ENCODE data around the gene EZR. TPM values are rescaled to one million over a fixed set of nuclear protein-coding genes. Genes with fewer than 3 reads are reported as not detected.

The EZR gene
- total RNA-seq, 1 experiment from 2014 or later: 1,402 TPM

- H3K27me3 ChIP-seq (ENCODE audit: insufficient read depth, low read length): no peaks in the 10 kb centered on the region
- no peaks in the 10 kb centered on the region for H3K9me3 ChIP-seq (ENCODE audit: control insufficient read depth in 1 of 2, insufficient read depth in 1 of 2, low read depth in 1 of 2, low read length in 2 of 2)
- CTCF ChIA-PET: interaction anchor here (1.2 kb wide), 1 partner anchor 40 kb away, joined by 4 read pairs; no protein-coding TSS in a partner anchor
- intact Hi-C loops (cut with micrococcal nuclease): no loop called here
- ATAC-seq (no peak), DNase-seq (ENCODE audit: low read depth, low spot score) (no peak)
- H2AFZ ChIP-seq (ENCODE audit: low read depth, low read length, poor library complexity, severe bottlenecking): no peak overlapping the region
- H3K4me3 ChIP-seq (replicated peaks in 1 of 2; ENCODE audit: low read depth in 1 of 2, low read length in 2 of 2): no peak overlapping the region
- H3K9ac ChIP-seq (ENCODE audit: low read length): peak overlapping the region; percentile 24
- H3K27ac ChIP-seq (ENCODE audit: low read depth, low read length): peak overlapping the region; percentile 46; the same call in 1 of the 2 replicates
- TF ChIP-seq RAD21 (IDR thresholded peaks at IDR 0.05; ENCODE audit: low read depth): no peak
- TF ChIP-seq YY1 (IDR thresholded peaks at IDR 0.05; ENCODE audit: extremely low read depth, insufficient replicate concordance, low read depth, low read length): no peak
- TF ChIP-seq ZFX (IDR thresholded peaks at IDR 0.05): no peak
- TF ChIP-seq ELF1 (IDR thresholded peaks at IDR 0.05; ENCODE audit: borderline replicate concordance, low read depth): no peak
- TF ChIP-seq POLR2AphosphoS5 (IDR thresholded peaks at IDR 0.05; ENCODE audit: low read depth, low read length): no peak
- TF ChIP-seq SRF (IDR thresholded peaks at IDR 0.05; ENCODE audit: low read depth): no peak
- no peak for TF ChIP-seq FOSL1 (IDR thresholded peaks at IDR 0.05; ENCODE audit: low read depth)
- no peak for TF ChIP-seq EGR1 (IDR thresholded peaks at IDR 0.05; ENCODE audit: low read depth)
- TF ChIP-seq JUND (IDR thresholded peaks at IDR 0.05): no peak
- no peak for TF ChIP-seq EZH2phosphoT487 (IDR thresholded peaks at IDR 0.05; ENCODE audit: borderline replicate concordance)
- TF ChIP-seq MAX (IDR thresholded peaks at IDR 0.05): no peak
- TF ChIP-seq EZH2 (IDR thresholded peaks at IDR 0.05): no peak
- TF ChIP-seq ZNF274 (IDR thresholded peaks at IDR 0.05; ENCODE audit: low read depth, low read length): no peak
- no peak for TF ChIP-seq TCF7L2 (IDR thresholded peaks at IDR 0.05; ENCODE audit: borderline replicate concordance, extremely low read depth, insufficient read depth, insufficient read length)
- no peak for TF ChIP-seq CEBPB (IDR thresholded peaks at IDR 0.05; ENCODE audit: low read depth)
- TF ChIP-seq, protein P1, sequence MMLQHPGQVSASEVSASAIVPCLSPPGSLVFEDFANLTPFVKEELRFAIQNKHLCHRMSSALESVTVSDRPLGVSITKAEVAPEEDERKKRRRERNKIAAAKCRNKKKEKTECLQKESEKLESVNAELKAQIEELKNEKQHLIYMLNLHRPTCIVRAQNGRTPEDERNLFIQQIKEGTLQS (IDR thresholded peaks at IDR 0.05): no peak
- no peak for TF ChIP-seq CTCF (IDR thresholded peaks at IDR 0.05 in 2 of 3, conservative IDR thresholded peaks at IDR 0.05 in 1 of 3; ENCODE audit: borderline replicate concordance in 1 of 3, insufficient read depth in 1 of 3, low read depth in 2 of 3, low read length in 2 of 3)
- TF ChIP-seq ZBTB33 (IDR thresholded peaks at IDR 0.05; ENCODE audit: extremely low read depth, insufficient replicate concordance, low read length): no peak
- TF ChIP-seq REST (IDR thresholded peaks at IDR 0.05; ENCODE audit: low read depth): no peak
- no peak for TF ChIP-seq POLR2A (IDR thresholded peaks at IDR 0.05; ENCODE audit: borderline replicate concordance, extremely low read depth, insufficient read depth, insufficient read length)
- RAD21 ChIA-PET (ENCODE audit: low non-redundant PET in 1 of 2, low total read pairs in 2 of 2, uncharacterized antibody in 2 of 2, unreplicated experiment in 2 of 2): interaction anchor here in 1 of 2 experiments (0.7 kb wide), 1 partner anchor 102 kb away, joined by 3 read pairs; no protein-coding TSS in a partner anchor
- peaks cover 43 to 77% of the 10 kb centered on the region in 2 experiments; a peak in 3 of 4 replicates for H3K4me1 ChIP-seq (ENCODE audit: control insufficient read depth in 1 of 2, insufficient read depth in 2 of 2, low read length in 2 of 2)
- no peaks in the 10 kb centered on the region for H4K20me1 ChIP-seq (ENCODE audit: insufficient read depth)
- peaks cover 0 to 37% of the 10 kb centered on the region in 2 experiments; a peak in 3 of 4 replicates for H3K36me3 ChIP-seq (ENCODE audit: control insufficient read depth in 1 of 2, insufficient read depth in 2 of 2, low read length in 2 of 2)
- no peak overlapping the region for H3K4me2 ChIP-seq (ENCODE audit: low read length)
- POLR2A ChIA-PET: interaction anchor here (1.2 kb wide), 1 partner anchor 51 kb away, joined by 3 read pairs; no protein-coding TSS in a partner anchor
- H3K79me2 ChIP-seq (ENCODE audit: insufficient read depth, low read length): peaks cover 9% of the 10 kb centered on the region; the same call in 1 of the 2 replicates
- H3K9me2 ChIP-seq (ENCODE audit: insufficient read depth): no peaks in the 10 kb centered on the region
- BruUV-seq (replicated peaks): no TSS peak
Observed at GRCh38 chr6:158758451-158758860, 60.7 kb downstream of the EZR start.

Data from HCT116 (cell line).